A673 (cell line): ENCODE measurements around the gene PTPRK.

Source experiments
- CTCF ChIP-seq: fragments of 300-800, 200-600 bp; sonication (generic); conservative IDR thresholded peaks from 2 replicates; pipeline ENCODE4 v1.5.1; 2017; ENCODE audit warnings: low read depth, mild to moderate bottlenecking, antibody characterized with exemption, low read length, moderate library complexity, mixed read lengths
- EZH2 ChIP-seq: fragments of 200-600 bp; sonication (generic); IDR thresholded peaks from 2 replicates; pipeline ENCODE4 v1.6.1; 2017; ENCODE audit warnings: borderline replicate concordance, low read depth, mild to moderate bottlenecking, mixed read lengths, antibody characterized with exemption, low read length; ENCODE audit not compliant: poor library complexity, severe bottlenecking

DNA sequence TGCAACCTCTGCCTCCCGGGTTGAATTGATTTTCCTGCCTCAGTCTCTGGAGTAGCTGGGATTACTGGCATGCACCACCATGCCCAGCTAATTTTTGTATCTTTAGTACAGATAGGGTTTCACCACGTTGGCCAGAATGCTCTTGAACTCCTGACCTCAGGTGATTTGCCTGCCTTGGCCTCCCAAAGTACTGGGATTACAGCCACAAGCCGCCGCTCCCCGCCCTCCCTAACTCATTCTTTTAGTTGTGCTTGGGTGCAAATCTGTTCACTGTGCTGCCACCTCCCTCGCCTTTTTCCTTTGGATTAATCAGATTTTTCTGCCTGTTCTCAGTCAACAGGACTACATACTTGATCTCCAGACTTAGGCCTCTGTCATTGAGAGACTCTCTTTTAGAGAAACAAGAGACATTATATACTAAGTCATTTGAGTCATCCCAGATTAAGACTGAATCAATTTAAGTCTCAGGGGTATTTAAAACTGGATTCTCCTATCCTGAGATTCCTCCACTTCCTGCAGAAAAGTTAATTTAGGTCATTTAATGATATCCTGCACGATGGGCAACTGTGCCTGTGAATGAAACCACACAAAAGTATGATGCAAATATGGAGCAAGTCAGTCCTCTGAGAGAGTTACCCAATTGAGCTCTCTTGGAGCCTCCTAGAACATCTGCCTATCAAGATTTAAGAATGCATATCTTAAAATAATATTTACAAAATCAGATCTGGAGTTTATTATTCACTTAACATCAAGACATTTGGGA, 483.4 kb downstream of the PTPRK start:
- TF ChIP-seq CTCF (no peak), EZH2 (no peak)
